Mucosa of rectum (tissue), 2 donors: ENCODE measurements around the gene CACNA1H.

Source experiments
- H3K27ac ChIP-seq, 2 donors: one replicate each; pipeline ENCODE4 v1.7.0; 2013; ENCODE audit warnings: inconsistent platforms in 2 of 2, low read depth in 2 of 2, low read length in 2 of 2
- H3K27me3 ChIP-seq, 2 donors: one replicate each; pipeline ENCODE4 v1.7.0; 2013; ENCODE audit warnings: low read length in 2 of 2; ENCODE audit not compliant: control insufficient read depth in 2 of 2, insufficient read depth in 2 of 2
- H3K36me3 ChIP-seq, 2 donors: one replicate each; pipeline ENCODE4 v1.7.0; 2013; ENCODE audit warnings: low read length in 2 of 2; ENCODE audit not compliant: control insufficient read depth in 2 of 2, insufficient read depth in 2 of 2
- H3K4me1 ChIP-seq, 2 donors: one replicate each; pipeline ENCODE4 v1.7.0; 2013; ENCODE audit warnings: low read length in 2 of 2, mild to moderate bottlenecking in 1 of 2; ENCODE audit not compliant: control insufficient read depth in 2 of 2, insufficient read depth in 2 of 2
- H3K4me3 ChIP-seq, 2 donors: one replicate each; pipeline ENCODE4 v1.7.0; 2013; ENCODE audit warnings: low read length in 2 of 2
- H3K9ac ChIP-seq, 2 donors: one replicate each; pipeline ENCODE4 v1.7.0; 2013; ENCODE audit warnings: low read length in 2 of 2, low read depth in 1 of 2, mild to moderate bottlenecking in 1 of 2
- H3K9me3 ChIP-seq, 2 donors: one replicate each; pipeline ENCODE4 v1.7.0; 2013; ENCODE audit warnings: low read length in 2 of 2; ENCODE audit not compliant: control insufficient read depth in 2 of 2
- donor health status: healthy.
- donor health status: Normal muscosa, but diverticular disease.

CACNA1H gene

GRCh38 chr16:1152651-1153259, at the start of gene CACNA1H:
Gene CACNA1H, plus strand, starts transcription at chr16:1153106. Its CDS starts 632 bp downstream, at chr16:1153738.
- Histone ChIP-seq H3K9ac (no peak within 1 kb of the TSS), H3K27ac (peak within 1 kb of the TSS in 1 of 2 donors; percentile 23)

GRCh38 chr16:1103636-1103980, 49.3 kb upstream of the CACNA1H start:
- Histone ChIP-seq H3K9ac (no peak overlapping the region), H3K9me3 (no peaks in the 10 kb centered on the region), H3K36me3 (no peaks in the 10 kb centered on the region), H3K4me1 (peaks cover 5 to 10% of the 10 kb centered on the region in 2 donors), H3K4me3 (no peak overlapping the region), H3K27ac (no peak overlapping the region), H3K27me3 (peaks cover 5 to 25% of the 10 kb centered on the region in 2 donors)

More at GRCh38 chr16:1152651-1153259, at the start of gene CACNA1H:
- H3K9me3 ChIP-seq: no peaks in the 10 kb centered on the region
- peaks cover 5 to 6% of the 10 kb centered on the region in 2 donors for H3K4me1 ChIP-seq
- peaks cover 14 to 24% of the 10 kb centered on the region in 2 donors for H3K27me3 ChIP-seq
- H3K36me3 ChIP-seq: no peaks in the 10 kb centered on the region
- no peak within 1 kb of the TSS for H3K4me3 ChIP-seq

GRCh38 chr16:1105888-1106620, 46.9 kb upstream of the CACNA1H start:
- no peak overlapping the region for H3K4me3 ChIP-seq

GRCh38 chr16:1106659-1107058, 46.2 kb upstream of the CACNA1H start:
- H3K9ac ChIP-seq: no peak overlapping the region
- no peak overlapping the region for H3K27ac ChIP-seq
- H3K9me3 ChIP-seq: no peaks in the 10 kb centered on the region
- H3K4me1 ChIP-seq: peaks cover 0 to 3% of the 10 kb centered on the region in 2 donors
- H3K27me3 ChIP-seq: peaks cover 10 to 26% of the 10 kb centered on the region in 2 donors
- no peaks in the 10 kb centered on the region for H3K36me3 ChIP-seq
- H3K4me3 ChIP-seq: no peak overlapping the region

More at GRCh38 chr16:1105888-1106620, 46.9 kb upstream of the CACNA1H start:
- H3K36me3 ChIP-seq: no peaks in the 10 kb centered on the region
- no peaks in the 10 kb centered on the region for H3K9me3 ChIP-seq
- H3K27me3 ChIP-seq: peaks cover 10 to 28% of the 10 kb centered on the region in 2 donors
- H3K9ac ChIP-seq: no peak overlapping the region
- H3K27ac ChIP-seq: no peak overlapping the region
- peaks cover 0 to 3% of the 10 kb centered on the region in 2 donors for H3K4me1 ChIP-seq

GRCh38 chr16:1107141-1107540, 45.8 kb upstream of the CACNA1H start:
- Histone ChIP-seq H3K9ac (no peak overlapping the region), H3K27ac (no peak overlapping the region), H3K4me3 (no peak overlapping the region), H3K27me3 (peaks cover 12 to 26% of the 10 kb centered on the region in 2 donors), H3K9me3 (no peaks in the 10 kb centered on the region), H3K36me3 (no peaks in the 10 kb centered on the region), H3K4me1 (peaks cover 0 to 3% of the 10 kb centered on the region in 2 donors)

GRCh38 chr16:1107731-1108130, 45.2 kb upstream of the CACNA1H start:
- H3K27ac ChIP-seq: no peak overlapping the region

GRCh38 chr16:1108299-1109252, 44.3 kb upstream of the CACNA1H start:
- Histone ChIP-seq H3K36me3 (no peaks in the 10 kb centered on the region), H3K9ac (no peak overlapping the region), H3K27ac (no peak overlapping the region), H3K4me1 (peaks cover 0 to 3% of the 10 kb centered on the region in 2 donors), H3K4me3 (no peak overlapping the region), H3K27me3 (peaks cover 8 to 26% of the 10 kb centered on the region in 2 donors), H3K9me3 (no peaks in the 10 kb centered on the region)

More at GRCh38 chr16:1107731-1108130, 45.2 kb upstream of the CACNA1H start:
- peaks cover 0 to 3% of the 10 kb centered on the region in 2 donors for H3K4me1 ChIP-seq
- peaks cover 12 to 26% of the 10 kb centered on the region in 2 donors for H3K27me3 ChIP-seq
- H3K36me3 ChIP-seq: no peaks in the 10 kb centered on the region
- H3K9ac ChIP-seq: no peak overlapping the region
- H3K4me3 ChIP-seq: no peak overlapping the region
- no peaks in the 10 kb centered on the region for H3K9me3 ChIP-seq

- Histone ChIP-seq H3K4me1 (peaks cover 0 to 3% of the 10 kb centered on the region in 2 donors), H3K27ac (no peak overlapping the region), H3K36me3 (no peaks in the 10 kb centered on the region), H3K4me3 (no peak overlapping the region), H3K9ac (no peak overlapping the region), H3K9me3 (no peaks in the 10 kb centered on the region), H3K27me3 (peaks cover 7 to 25% of the 10 kb centered on the region in 2 donors)
Observed at GRCh38 chr16:1109648-1110047, 43.3 kb upstream of the CACNA1H start.

- Histone ChIP-seq H3K9me3 (no peaks in the 10 kb centered on the region), H3K4me1 (peaks cover 0 to 3% of the 10 kb centered on the region in 2 donors), H3K36me3 (no peaks in the 10 kb centered on the region), H3K9ac (no peak overlapping the region), H3K27me3 (peaks cover 7 to 23% of the 10 kb centered on the region in 2 donors), H3K4me3 (no peak overlapping the region), H3K27ac (no peak overlapping the region)
Observed at GRCh38 chr16:1112506-1113184, 40.3 kb upstream of the CACNA1H start.
